22Rv1 (cell line): Measurements from ENCODE around the gene ONECUT3.

ENCODE experiments used
- ZFX ChIP-seq: fragments of 450-650 bp; IDR thresholded peaks from 2 replicates; pipeline ENCODE4 v1.6.1; 2017; ENCODE audit warnings: antibody characterized with exemption, borderline replicate concordance
- TF ChIP-seq, protein P1 (sequence below): fragments of 450-650 bp; IDR thresholded peaks from 2 replicates; pipeline ENCODE4 v1.5.1; 2017; ENCODE audit warnings: mild to moderate bottlenecking

DNA sequence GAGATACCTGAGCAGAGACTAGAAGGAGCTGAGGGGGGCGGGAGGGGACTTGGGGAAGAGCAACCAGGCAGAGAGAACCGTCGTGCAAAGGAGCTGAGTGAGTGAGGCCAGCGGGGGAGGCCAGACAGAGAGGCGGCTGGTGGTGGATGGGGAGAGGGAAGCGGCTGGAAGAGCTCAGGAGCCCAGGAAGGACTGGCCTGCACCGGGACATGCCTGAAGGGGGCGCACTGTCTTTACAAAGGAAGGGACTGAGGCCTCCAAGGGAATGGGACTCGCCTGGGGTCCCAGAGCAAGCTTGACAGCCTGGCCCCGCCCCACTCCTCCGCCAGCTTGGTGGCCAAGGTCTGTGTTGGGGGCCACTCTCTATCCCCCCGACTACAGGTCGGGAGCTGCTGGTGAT lies 14.9 kb downstream of the ONECUT3 start:
- TF ChIP-seq, protein P1, sequence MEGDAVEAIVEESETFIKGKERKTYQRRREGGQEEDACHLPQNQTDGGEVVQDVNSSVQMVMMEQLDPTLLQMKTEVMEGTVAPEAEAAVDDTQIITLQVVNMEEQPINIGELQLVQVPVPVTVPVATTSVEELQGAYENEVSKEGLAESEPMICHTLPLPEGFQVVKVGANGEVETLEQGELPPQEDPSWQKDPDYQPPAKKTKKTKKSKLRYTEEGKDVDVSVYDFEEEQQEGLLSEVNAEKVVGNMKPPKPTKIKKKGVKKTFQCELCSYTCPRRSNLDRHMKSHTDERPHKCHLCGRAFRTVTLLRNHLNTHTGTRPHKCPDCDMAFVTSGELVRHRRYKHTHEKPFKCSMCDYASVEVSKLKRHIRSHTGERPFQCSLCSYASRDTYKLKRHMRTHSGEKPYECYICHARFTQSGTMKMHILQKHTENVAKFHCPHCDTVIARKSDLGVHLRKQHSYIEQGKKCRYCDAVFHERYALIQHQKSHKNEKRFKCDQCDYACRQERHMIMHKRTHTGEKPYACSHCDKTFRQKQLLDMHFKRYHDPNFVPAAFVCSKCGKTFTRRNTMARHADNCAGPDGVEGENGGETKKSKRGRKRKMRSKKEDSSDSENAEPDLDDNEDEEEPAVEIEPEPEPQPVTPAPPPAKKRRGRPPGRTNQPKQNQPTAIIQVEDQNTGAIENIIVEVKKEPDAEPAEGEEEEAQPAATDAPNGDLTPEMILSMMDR: no peak
- TF ChIP-seq ZFX: no peak
